MM.1S (cell line): ENCODE results near the gene RAI1.

ENCODE experiments used
- DNase-seq: peaks from one replicate; pipeline ENCODE4 v3.0.0-alpha.2; 2015
- H2AFZ ChIP-seq: fragments of 300-600 bp; sonication (generic); 2 replicates; pipeline ENCODE4 v1.6.0; 2016; ENCODE audit warnings: antibody characterized with exemption, low read length
- H3F3A ChIP-seq: fragments of 300-600 bp; sonication (generic); 2 replicates; pipeline ENCODE4 v1.6.1; 2016; ENCODE audit warnings: mild to moderate bottlenecking, antibody characterized with exemption, low read length, moderate library complexity, mixed read lengths; ENCODE audit not compliant: insufficient read depth
- H3K27ac ChIP-seq: fragments of 300-600 bp; sonication (generic); 2 replicates; pipeline ENCODE4 v1.5.1; 2016; ENCODE audit warnings: mild to moderate bottlenecking, low read length
- H3K27me3 ChIP-seq: fragments of 300-600 bp; sonication (generic); replicated peaks from 2 replicates; pipeline ENCODE4 v1.6.0; 2016; ENCODE audit warnings: low read length; ENCODE audit not compliant: insufficient read depth
- H3K36me3 ChIP-seq: fragments of 300-600 bp; sonication (generic); replicated peaks from 2 replicates; pipeline ENCODE4 v1.6.1; 2016; ENCODE audit warnings: mild to moderate bottlenecking, low read length, mixed read lengths; ENCODE audit not compliant: insufficient read depth
- H3K4me1 ChIP-seq: fragments of 300-600 bp; sonication (generic); 2 replicates; pipeline ENCODE4 v1.6.1; 2016; ENCODE audit warnings: low read length, mixed read lengths
- H3K4me2 ChIP-seq: fragments of 300-600 bp; sonication (generic); 2 replicates; pipeline ENCODE4 v1.6.0; 2016; ENCODE audit warnings: low read depth, low read length
- H3K4me3 ChIP-seq: fragments of 300-600 bp; sonication (generic); 2 replicates; pipeline ENCODE4 v1.5.1; 2016; ENCODE audit warnings: low read length, mixed read lengths
- H3K79me2 ChIP-seq: fragments of 300-600 bp; sonication (generic); 2 replicates; pipeline ENCODE4 v1.6.1; 2016; ENCODE audit warnings: mixed run types, low read length, mixed read lengths
- H3K9ac ChIP-seq: fragments of 300-600 bp; sonication (generic); 2 replicates; pipeline ENCODE4 v1.6.1; 2016; ENCODE audit warnings: low read length, mixed read lengths
- H3K9me2 ChIP-seq: fragments of 300-600 bp; sonication (generic); replicated peaks from 2 replicates; pipeline ENCODE4 v1.6.1; 2016; ENCODE audit warnings: mild to moderate bottlenecking, low read length, mixed read lengths; ENCODE audit not compliant: insufficient read depth
- H3K9me3 ChIP-seq: fragments of 300-600 bp; sonication (generic); replicated peaks from 2 replicates; pipeline ENCODE4 v1.6.1; 2016; ENCODE audit warnings: mild to moderate bottlenecking, low read length, mixed read lengths; ENCODE audit not compliant: insufficient read depth
- H4K20me1 ChIP-seq: fragments of 300-600 bp; sonication (generic); 2 replicates; pipeline ENCODE4 v1.6.1; 2016; ENCODE audit warnings: mild to moderate bottlenecking, low read length, moderate library complexity, mixed read lengths; ENCODE audit not compliant: insufficient read depth
- EZH2 ChIP-seq: fragments of 300-600 bp; sonication (generic); optimal IDR thresholded peaks from 2 replicates; pipeline ENCODE3; 2017; ENCODE audit warnings: low read depth, mild to moderate bottlenecking, antibody characterized with exemption, low read length, mixed read lengths
- EZH2phosphoT487 ChIP-seq: fragments of 300-600 bp; sonication (generic); IDR thresholded peaks from 2 replicates; pipeline ENCODE4 v1.6.1; 2018; ENCODE audit warnings: antibody characterized with exemption, low read length
- TF ChIP-seq, protein P1 (sequence below): fragments of 300-600 bp; sonication (generic); IDR thresholded peaks from 2 replicates; pipeline ENCODE4 v1.5.1; 2016; ENCODE audit warnings: antibody characterized with exemption, low read length, mixed read lengths

Gene RAI1

DNA sequence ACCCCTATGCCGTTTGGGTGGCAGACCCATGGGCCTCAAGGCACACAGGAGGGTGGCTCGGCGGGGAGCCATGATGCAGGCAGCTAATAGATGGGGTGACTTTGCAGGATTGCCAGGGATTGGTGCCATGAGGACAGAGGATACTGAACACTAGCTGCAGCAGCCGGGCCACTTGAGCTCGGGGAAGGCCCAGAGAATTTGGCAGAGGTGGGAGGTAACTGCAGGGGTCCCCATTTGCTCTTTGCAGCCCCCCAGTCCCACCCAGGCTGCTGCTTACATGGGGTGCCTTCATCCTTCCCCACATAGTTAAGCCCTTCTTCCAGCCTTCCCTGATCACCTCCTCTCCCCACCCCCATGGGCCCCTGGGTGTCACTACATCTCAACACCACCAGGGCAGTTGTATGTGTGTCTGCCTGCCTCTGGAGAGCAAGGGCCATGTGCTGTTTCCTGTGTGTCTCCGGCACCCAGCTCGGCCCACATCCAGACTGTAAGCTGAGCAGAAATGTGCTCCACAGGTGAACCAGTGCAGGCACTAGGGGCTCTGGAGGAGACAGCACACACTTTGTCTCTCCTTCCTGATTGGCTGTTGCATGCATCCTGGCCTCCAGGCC is 103.5 kb downstream of the RAI1 start:
- 0 out of 2 replicates have a peak, but pooled peaks cover 5% of the 10 kb centered on the region for H3F3A ChIP-seq
- no peaks in the 10 kb centered on the region for H3K27me3 ChIP-seq
- H3K9ac ChIP-seq = no peak overlapping the region
- no peaks in the 10 kb centered on the region for H3K4me1 ChIP-seq
- no peaks in the 10 kb centered on the region for H3K9me2 ChIP-seq
- TF ChIP-seq EZH2phosphoT487 = no peak
- TF ChIP-seq, protein P1, sequence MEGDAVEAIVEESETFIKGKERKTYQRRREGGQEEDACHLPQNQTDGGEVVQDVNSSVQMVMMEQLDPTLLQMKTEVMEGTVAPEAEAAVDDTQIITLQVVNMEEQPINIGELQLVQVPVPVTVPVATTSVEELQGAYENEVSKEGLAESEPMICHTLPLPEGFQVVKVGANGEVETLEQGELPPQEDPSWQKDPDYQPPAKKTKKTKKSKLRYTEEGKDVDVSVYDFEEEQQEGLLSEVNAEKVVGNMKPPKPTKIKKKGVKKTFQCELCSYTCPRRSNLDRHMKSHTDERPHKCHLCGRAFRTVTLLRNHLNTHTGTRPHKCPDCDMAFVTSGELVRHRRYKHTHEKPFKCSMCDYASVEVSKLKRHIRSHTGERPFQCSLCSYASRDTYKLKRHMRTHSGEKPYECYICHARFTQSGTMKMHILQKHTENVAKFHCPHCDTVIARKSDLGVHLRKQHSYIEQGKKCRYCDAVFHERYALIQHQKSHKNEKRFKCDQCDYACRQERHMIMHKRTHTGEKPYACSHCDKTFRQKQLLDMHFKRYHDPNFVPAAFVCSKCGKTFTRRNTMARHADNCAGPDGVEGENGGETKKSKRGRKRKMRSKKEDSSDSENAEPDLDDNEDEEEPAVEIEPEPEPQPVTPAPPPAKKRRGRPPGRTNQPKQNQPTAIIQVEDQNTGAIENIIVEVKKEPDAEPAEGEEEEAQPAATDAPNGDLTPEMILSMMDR = 0 out of 2 replicates have a peak, but pooled peaks have one; percentile 7
- no peaks in the 10 kb centered on the region for H3K9me3 ChIP-seq
- no peaks in the 10 kb centered on the region for H4K20me1 ChIP-seq
- H3K36me3 ChIP-seq = no peaks in the 10 kb centered on the region
- no peak overlapping the region for H3K4me2 ChIP-seq
- no peak overlapping the region for H3K4me3 ChIP-seq
- no peak overlapping the region for H3K27ac ChIP-seq
- H3K79me2 ChIP-seq = peaks cover 25% of the 10 kb centered on the region
- no peak overlapping the region for H2AFZ ChIP-seq
- DNase-seq = no peak

DNA sequence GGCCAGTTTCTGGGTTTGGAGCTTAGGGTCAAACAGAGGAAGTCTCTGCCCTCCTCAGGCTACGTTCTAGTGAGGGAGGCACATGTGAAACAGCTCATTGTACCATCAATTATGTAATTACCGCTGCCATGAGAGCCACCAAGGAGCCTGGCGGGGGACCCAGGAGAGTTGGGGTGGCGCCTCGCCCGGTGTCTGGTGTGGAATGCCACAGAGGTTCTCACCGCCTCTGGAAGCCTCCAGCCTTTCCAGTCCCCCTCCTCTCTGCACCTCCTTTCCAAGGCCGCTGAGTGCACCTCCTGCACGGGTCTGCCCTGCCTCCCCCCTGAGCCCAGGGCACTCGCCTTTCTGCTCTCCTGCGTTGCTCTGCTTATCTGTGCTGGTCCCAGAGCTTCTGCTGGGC is 104.1 kb downstream of the RAI1 start:
- no peaks in the 10 kb centered on the region for H3K4me1 ChIP-seq

DNA sequence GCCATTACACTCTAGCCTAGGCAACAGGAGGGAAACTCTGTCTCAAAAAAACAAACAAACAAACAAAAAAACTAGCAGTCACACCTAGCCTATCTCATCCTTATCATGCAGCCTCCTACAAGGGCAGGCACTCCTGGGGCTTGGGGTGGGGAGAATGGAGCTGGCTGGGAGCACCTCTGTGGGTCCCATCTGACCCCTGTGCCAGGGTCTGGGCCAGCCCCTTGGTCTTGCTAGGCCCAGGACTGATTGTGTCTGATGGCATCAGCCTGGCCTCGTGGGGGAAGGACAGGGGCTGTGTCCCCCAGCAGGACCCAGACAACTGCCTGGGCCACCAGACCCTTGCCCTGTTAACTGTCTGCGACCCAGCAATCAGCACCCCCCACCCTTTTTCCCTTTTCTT is 105.7 kb downstream of the RAI1 start:
- no peak for TF ChIP-seq EZH2phosphoT487
- TF ChIP-seq, protein P1 = no peak
- TF ChIP-seq EZH2 = no peak
- H3K4me3 ChIP-seq = no peak overlapping the region
- H4K20me1 ChIP-seq = no peaks in the 10 kb centered on the region
- DNase-seq = no peak
- H3K79me2 ChIP-seq = peaks cover 25% of the 10 kb centered on the region
- no peaks in the 10 kb centered on the region for H3K4me1 ChIP-seq
- H3K4me2 ChIP-seq = no peak overlapping the region
- H3K9me2 ChIP-seq = no peaks in the 10 kb centered on the region
- H2AFZ ChIP-seq = no peak overlapping the region
- H3K27me3 ChIP-seq = no peaks in the 10 kb centered on the region
- H3F3A ChIP-seq = 0 out of 2 replicates have a peak, but pooled peaks cover 5% of the 10 kb centered on the region
- no peaks in the 10 kb centered on the region for H3K9me3 ChIP-seq
- H3K36me3 ChIP-seq = no peaks in the 10 kb centered on the region
- no peak overlapping the region for H3K9ac ChIP-seq
- H3K27ac ChIP-seq = no peak overlapping the region

More for the DNA sequence above, 104.1 kb downstream of the RAI1 start:
- Histone ChIP-seq H3K9me2 (no peaks in the 10 kb centered on the region), H4K20me1 (no peaks in the 10 kb centered on the region), H3K79me2 (peaks cover 25% of the 10 kb centered on the region), H2AFZ (no peak overlapping the region), H3K4me3 (no peak overlapping the region), H3K27me3 (no peaks in the 10 kb centered on the region), H3K27ac (no peak overlapping the region), H3F3A (0 out of 2 replicates have a peak, but pooled peaks cover 5% of the 10 kb centered on the region), H3K4me2 (no peak overlapping the region), H3K36me3 (no peaks in the 10 kb centered on the region), H3K9me3 (no peaks in the 10 kb centered on the region), H3K9ac (no peak overlapping the region)
- TF ChIP-seq EZH2phosphoT487 = no peak
- TF ChIP-seq EZH2 = no peak
- TF ChIP-seq, protein P1 = no peak
- DNase-seq = no peak
